Activated T-cell treated with anti-CD3 and anti-CD28 coated beads, Interleukin-2, amount 50 U/mL, for 24 hours (primary cell): ENCODE measurements around the gene ATP1A4.

ENCODE experiments used
- DNase-seq: peaks from one replicate; pipeline ENCODE4 v3.0.0-alpha.2; 2020
- H3K27ac Mint-ChIP-seq: 2 replicates; pipeline ENCODE4 v1.8.0; 2020; ENCODE audit warnings: mild to moderate bottlenecking, mixed read lengths
- H3K27me3 Mint-ChIP-seq: 2 replicates; pipeline ENCODE4 v1.8.0; 2020; ENCODE audit warnings: mixed read lengths
- H3K36me3 Mint-ChIP-seq: 2 replicates; pipeline ENCODE4 v1.8.0; 2020; ENCODE audit warnings: low read depth, mixed read lengths
- H3K4me1 Mint-ChIP-seq: 2 replicates; pipeline ENCODE4 v1.8.0; 2020; ENCODE audit warnings: low read depth, mixed read lengths
- H3K4me3 Mint-ChIP-seq: 2 replicates; pipeline ENCODE4 v1.8.0; 2020; ENCODE audit warnings: mild to moderate bottlenecking, moderate library complexity, mixed read lengths
- H3K9me3 Mint-ChIP-seq: 2 replicates; pipeline ENCODE4 v1.8.0; 2020; ENCODE audit warnings: mixed read lengths

Gene ATP1A4

GRCh38 chr1:160207118-160207650, 55.8 kb downstream of the ATP1A4 start:
- H3K36me3 Mint-ChIP-seq: peaks cover 63% of the 10 kb centered on the region
- no peak for DNase-seq
- H3K4me3 Mint-ChIP-seq: peak overlapping the region; percentile 88
- H3K9me3 Mint-ChIP-seq: no peaks in the 10 kb centered on the region
- no peaks in the 10 kb centered on the region for H3K27me3 Mint-ChIP-seq
- H3K4me1 Mint-ChIP-seq: peaks cover 57% of the 10 kb centered on the region
- H3K27ac Mint-ChIP-seq: peak overlapping the region; percentile 93

DNA sequence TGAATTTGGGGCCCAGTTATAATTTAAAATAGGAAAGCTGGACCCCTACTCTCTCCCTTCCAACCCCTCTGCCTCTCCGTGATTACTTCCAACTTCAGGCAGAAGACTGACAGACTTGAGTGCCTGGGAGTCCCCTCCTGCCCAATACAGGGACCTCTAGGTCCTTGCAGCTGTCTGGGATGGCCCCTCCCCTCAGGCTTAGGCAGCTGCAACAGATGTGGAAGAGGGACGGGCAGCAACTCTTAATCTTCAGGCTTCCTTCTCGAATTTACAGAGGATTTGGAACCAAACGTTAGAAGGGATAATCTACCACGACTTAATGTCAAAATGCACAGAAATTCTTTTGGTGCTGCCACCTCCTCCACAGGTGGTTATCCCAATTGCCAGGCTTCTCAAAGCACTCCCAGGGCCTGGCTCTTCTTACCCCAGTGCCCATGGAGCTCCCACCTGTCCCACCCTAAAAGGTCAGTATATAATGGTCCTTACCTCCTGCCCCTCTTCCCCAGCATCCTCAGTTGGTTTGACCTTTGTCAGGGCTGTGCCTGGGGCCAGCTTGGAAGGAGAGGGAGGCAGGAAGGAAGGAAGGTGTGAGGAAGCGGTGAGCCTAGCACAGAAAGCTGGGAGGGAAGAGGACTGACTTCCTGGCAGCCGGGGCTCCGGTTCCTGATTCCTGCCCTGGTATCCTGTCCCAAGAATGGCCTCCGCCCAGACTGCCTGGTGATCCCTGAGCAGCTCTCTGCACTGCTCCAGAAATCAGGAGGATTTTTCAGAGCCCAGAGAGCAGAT, 56.6 kb downstream of the ATP1A4 start:
- peak overlapping the region; percentile 79 for H3K27ac Mint-ChIP-seq
- H3K4me1 Mint-ChIP-seq: peaks cover 57% of the 10 kb centered on the region
- no peak for DNase-seq
- no peaks in the 10 kb centered on the region for H3K9me3 Mint-ChIP-seq
- H3K27me3 Mint-ChIP-seq: no peaks in the 10 kb centered on the region
- H3K4me3 Mint-ChIP-seq: no peak overlapping the region
- peaks cover 71% of the 10 kb centered on the region for H3K36me3 Mint-ChIP-seq

DNA sequence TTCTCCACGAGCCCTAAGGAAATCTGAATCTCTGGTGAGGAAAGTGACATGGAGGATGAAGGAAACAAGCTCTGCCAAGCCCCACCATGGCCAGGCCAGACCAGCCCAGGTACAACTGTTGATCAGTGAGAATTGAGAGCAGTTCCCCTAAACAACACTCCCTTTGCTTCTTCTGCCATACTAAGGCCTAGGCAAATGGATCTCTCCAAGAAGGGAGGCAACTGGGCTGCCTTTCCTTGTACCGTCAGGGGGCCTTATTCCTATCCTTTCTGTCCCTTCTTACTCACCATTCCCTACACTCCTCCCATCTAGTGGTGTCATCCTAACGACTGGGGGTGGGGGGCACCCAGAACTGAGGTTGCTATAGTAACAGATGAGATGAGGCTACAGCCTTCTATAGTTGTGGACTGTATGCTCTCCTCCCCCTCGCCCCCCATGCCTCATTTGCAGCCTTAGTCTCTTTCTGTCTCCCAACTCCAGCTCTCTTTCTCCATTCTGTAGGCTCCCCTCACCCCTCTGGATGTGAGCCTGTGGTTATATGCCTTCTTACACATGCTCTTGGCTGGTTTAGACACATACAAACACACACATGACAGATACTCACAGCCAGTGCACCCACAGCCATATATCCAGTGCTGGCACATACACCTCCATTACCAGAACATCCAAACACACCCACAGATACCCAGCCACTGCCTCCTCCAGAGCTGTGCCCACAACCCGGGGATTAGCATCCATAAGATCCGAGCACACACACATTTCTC, 57.3 kb downstream of the ATP1A4 start:
- no peak for DNase-seq
- no peaks in the 10 kb centered on the region for H3K27me3 Mint-ChIP-seq
- peak overlapping the region; percentile 79 for H3K27ac Mint-ChIP-seq
- peaks cover 78% of the 10 kb centered on the region for H3K36me3 Mint-ChIP-seq
- no peaks in the 10 kb centered on the region for H3K9me3 Mint-ChIP-seq
- H3K4me3 Mint-ChIP-seq: no peak overlapping the region
- H3K4me1 Mint-ChIP-seq: peaks cover 57% of the 10 kb centered on the region

- Mint-ChIP-seq H3K36me3 (peaks cover 86% of the 10 kb centered on the region), H3K4me3 (no peak overlapping the region), H3K27me3 (no peaks in the 10 kb centered on the region), H3K4me1 (peaks cover 50% of the 10 kb centered on the region), H3K27ac (peak overlapping the region; percentile 79), H3K9me3 (no peaks in the 10 kb centered on the region)
- DNase-seq: no peak
Observed at GRCh38 chr1:160209321-160210046, 58.1 kb downstream of the ATP1A4 start.

- Mint-ChIP-seq H3K4me1 (peaks cover 46% of the 10 kb centered on the region), H3K9me3 (no peaks in the 10 kb centered on the region), H3K27ac (peak overlapping the region; percentile 79), H3K36me3 (peaks cover 95% of the 10 kb centered on the region), H3K4me3 (no peak overlapping the region), H3K27me3 (no peaks in the 10 kb centered on the region)
- no peak for DNase-seq
Observed at GRCh38 chr1:160210561-160210960, 59.2 kb downstream of the ATP1A4 start.

- Mint-ChIP-seq H3K36me3 (peaks cover 99% of the 10 kb centered on the region), H3K27ac (peak overlapping the region; percentile 79), H3K4me1 (peaks cover 43% of the 10 kb centered on the region), H3K4me3 (no peak overlapping the region), H3K9me3 (no peaks in the 10 kb centered on the region), H3K27me3 (no peaks in the 10 kb centered on the region)
- no peak for DNase-seq
Observed at GRCh38 chr1:160211046-160211790, 59.8 kb downstream of the ATP1A4 start.

GRCh38 chr1:160214481-160215140, 63.2 kb downstream of the ATP1A4 start:
- no peak for DNase-seq
- Mint-ChIP-seq H3K4me3 (no peak overlapping the region), H3K27ac (peak overlapping the region; percentile 42), H3K4me1 (peaks cover 11% of the 10 kb centered on the region), H3K27me3 (no peaks in the 10 kb centered on the region), H3K9me3 (no peaks in the 10 kb centered on the region), H3K36me3 (peaks cover 98% of the 10 kb centered on the region)

- DNase-seq: no peak
- H3K27me3 Mint-ChIP-seq: no peaks in the 10 kb centered on the region
- peak overlapping the region; percentile 42 for H3K27ac Mint-ChIP-seq
- no peaks in the 10 kb centered on the region for H3K4me1 Mint-ChIP-seq
- peaks cover 98% of the 10 kb centered on the region for H3K36me3 Mint-ChIP-seq
- no peak overlapping the region for H3K4me3 Mint-ChIP-seq
- no peaks in the 10 kb centered on the region for H3K9me3 Mint-ChIP-seq
Observed at GRCh38 chr1:160216301-160216700, 64.9 kb downstream of the ATP1A4 start.

GRCh38 chr1:160217481-160218051, 66.2 kb downstream of the ATP1A4 start:
- H3K4me3 Mint-ChIP-seq: no peak overlapping the region
- no peaks in the 10 kb centered on the region for H3K27me3 Mint-ChIP-seq
- H3K36me3 Mint-ChIP-seq: peaks cover 98% of the 10 kb centered on the region
- DNase-seq: no peak
- H3K27ac Mint-ChIP-seq: peak overlapping the region; percentile 68
- H3K9me3 Mint-ChIP-seq: no peaks in the 10 kb centered on the region
- H3K4me1 Mint-ChIP-seq: no peaks in the 10 kb centered on the region

GRCh38 chr1:160219062-160219929, 67.9 kb downstream of the ATP1A4 start:
- H3K9me3 Mint-ChIP-seq: no peaks in the 10 kb centered on the region
- no peaks in the 10 kb centered on the region for H3K4me1 Mint-ChIP-seq
- H3K27me3 Mint-ChIP-seq: no peaks in the 10 kb centered on the region
- H3K36me3 Mint-ChIP-seq: peaks cover 98% of the 10 kb centered on the region
- H3K4me3 Mint-ChIP-seq: no peak overlapping the region
- DNase-seq: no peak
- peak overlapping the region; percentile 48 for H3K27ac Mint-ChIP-seq

DNA sequence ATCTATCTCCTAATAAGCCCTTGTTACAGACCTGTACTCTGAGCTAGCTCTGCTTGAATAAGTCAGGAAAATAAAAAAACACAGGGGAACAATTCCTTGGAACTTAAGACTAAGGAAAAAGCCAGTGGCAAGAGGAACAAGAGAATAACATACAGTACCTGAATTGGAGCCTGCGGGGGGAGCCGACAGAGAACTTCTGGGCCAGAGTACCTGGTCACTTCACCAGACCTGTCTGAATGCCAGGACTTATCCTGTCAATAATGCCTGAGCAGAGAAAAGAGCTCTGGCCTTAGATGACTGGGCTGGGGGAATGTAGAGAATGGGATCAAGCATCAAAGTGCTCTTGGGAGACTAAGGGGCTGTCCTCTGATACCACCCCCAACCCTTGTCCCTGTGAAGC, 68.9 kb downstream of the ATP1A4 start:
- no peaks in the 10 kb centered on the region for H3K27me3 Mint-ChIP-seq
- peak overlapping the region; percentile 24 for H3K27ac Mint-ChIP-seq
- H3K36me3 Mint-ChIP-seq: peaks cover 91% of the 10 kb centered on the region

GRCh38 chr1:160221089-160221488, 69.7 kb downstream of the ATP1A4 start:
- no peak for DNase-seq
- Mint-ChIP-seq H3K9me3 (no peaks in the 10 kb centered on the region), H3K4me1 (no peaks in the 10 kb centered on the region), H3K4me3 (no peak overlapping the region), H3K27ac (no peak overlapping the region), H3K27me3 (no peaks in the 10 kb centered on the region), H3K36me3 (peaks cover 83% of the 10 kb centered on the region)

More for the DNA sequence above, 68.9 kb downstream of the ATP1A4 start:
- DNase-seq: no peak
- H3K4me1 Mint-ChIP-seq: no peaks in the 10 kb centered on the region
- no peaks in the 10 kb centered on the region for H3K9me3 Mint-ChIP-seq
- H3K4me3 Mint-ChIP-seq: no peak overlapping the region
